ENCODE results near the gene CYTH4.

DNA sequence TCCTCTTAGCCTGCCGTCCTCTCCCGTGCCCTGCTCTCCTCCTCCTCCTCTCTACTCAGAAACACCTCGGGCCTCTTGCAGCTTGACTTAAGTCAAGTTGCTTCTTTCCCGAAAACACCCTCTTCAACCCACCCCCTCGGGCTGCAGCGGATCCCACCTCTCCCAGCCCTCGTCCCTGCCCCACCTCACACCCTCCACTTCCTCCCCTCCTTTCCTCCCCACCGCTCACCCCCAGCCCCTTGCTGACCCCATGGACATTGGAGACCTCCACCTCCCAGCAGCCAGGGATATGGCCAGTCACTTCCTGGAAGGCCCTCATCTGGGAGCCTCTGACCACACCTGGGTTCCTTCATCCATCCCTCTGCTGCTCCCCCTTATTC is 8.5 kb upstream of the CYTH4 start:
- no peak for TF ChIP-seq KDM1A (IDR thresholded peaks at IDR 0.05; ENCODE audit: borderline replicate concordance)
- TF ChIP-seq GABPA (IDR thresholded peaks at IDR 0.05; ENCODE audit: low read depth): no peak
- TF ChIP-seq TBL1XR1 (IDR thresholded peaks at IDR 0.05; ENCODE audit: low read depth, low read length): no peak
- no peak for TF ChIP-seq EP300 (IDR thresholded peaks at IDR 0.05; ENCODE audit: borderline replicate concordance in 1 of 2, control insufficient read depth in 1 of 2, low read depth in 2 of 2, low read length in 2 of 2)
- TF ChIP-seq, protein P1, sequence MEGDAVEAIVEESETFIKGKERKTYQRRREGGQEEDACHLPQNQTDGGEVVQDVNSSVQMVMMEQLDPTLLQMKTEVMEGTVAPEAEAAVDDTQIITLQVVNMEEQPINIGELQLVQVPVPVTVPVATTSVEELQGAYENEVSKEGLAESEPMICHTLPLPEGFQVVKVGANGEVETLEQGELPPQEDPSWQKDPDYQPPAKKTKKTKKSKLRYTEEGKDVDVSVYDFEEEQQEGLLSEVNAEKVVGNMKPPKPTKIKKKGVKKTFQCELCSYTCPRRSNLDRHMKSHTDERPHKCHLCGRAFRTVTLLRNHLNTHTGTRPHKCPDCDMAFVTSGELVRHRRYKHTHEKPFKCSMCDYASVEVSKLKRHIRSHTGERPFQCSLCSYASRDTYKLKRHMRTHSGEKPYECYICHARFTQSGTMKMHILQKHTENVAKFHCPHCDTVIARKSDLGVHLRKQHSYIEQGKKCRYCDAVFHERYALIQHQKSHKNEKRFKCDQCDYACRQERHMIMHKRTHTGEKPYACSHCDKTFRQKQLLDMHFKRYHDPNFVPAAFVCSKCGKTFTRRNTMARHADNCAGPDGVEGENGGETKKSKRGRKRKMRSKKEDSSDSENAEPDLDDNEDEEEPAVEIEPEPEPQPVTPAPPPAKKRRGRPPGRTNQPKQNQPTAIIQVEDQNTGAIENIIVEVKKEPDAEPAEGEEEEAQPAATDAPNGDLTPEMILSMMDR (IDR thresholded peaks at IDR 0.05 in 2 of 3, conservative IDR thresholded peaks at IDR 0.05 in 1 of 3; ENCODE audit: control insufficient read depth in 2 of 3, extremely low read depth in 1 of 3, insufficient read depth in 1 of 3, low read depth in 3 of 3, low read length in 3 of 3): no peak
- no peak for TF ChIP-seq EZH2 (IDR thresholded peaks at IDR 0.05; ENCODE audit: borderline replicate concordance, control insufficient read depth, low read depth, low read length)
- TF ChIP-seq, protein P2, sequence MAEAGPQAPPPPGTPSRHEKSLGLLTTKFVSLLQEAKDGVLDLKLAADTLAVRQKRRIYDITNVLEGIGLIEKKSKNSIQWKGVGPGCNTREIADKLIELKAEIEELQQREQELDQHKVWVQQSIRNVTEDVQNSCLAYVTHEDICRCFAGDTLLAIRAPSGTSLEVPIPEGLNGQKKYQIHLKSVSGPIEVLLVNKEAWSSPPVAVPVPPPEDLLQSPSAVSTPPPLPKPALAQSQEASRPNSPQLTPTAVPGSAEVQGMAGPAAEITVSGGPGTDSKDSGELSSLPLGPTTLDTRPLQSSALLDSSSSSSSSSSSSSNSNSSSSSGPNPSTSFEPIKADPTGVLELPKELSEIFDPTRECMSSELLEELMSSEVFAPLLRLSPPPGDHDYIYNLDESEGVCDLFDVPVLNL (IDR thresholded peaks at IDR 0.05; ENCODE audit: low read depth, low read length): no peak
- TF ChIP-seq TAF1 (IDR thresholded peaks at IDR 0.05; ENCODE audit: borderline replicate concordance, low read depth, low read length): no peak
- TF ChIP-seq POLR2AphosphoS5 (IDR thresholded peaks at IDR 0.05; ENCODE audit: low read length): no peak
- no peak for TF ChIP-seq MXI1 (IDR thresholded peaks at IDR 0.05; ENCODE audit: low read depth, low read length)
- TF ChIP-seq CREM (IDR thresholded peaks at IDR 0.05; ENCODE audit: low read depth): no peak
- no peak for TF ChIP-seq MEF2A (IDR thresholded peaks at IDR 0.05; ENCODE audit: insufficient read depth, low read depth, low read length)
- TF ChIP-seq ZNF384 (IDR thresholded peaks at IDR 0.05; ENCODE audit: borderline replicate concordance, low read depth, low read length): no peak
- TF ChIP-seq PAX8 (IDR thresholded peaks at IDR 0.05): no peak

Measured in GM12878 (cell line).